ENCODE data around the gene FAM221B.

Gene FAM221B

DNA sequence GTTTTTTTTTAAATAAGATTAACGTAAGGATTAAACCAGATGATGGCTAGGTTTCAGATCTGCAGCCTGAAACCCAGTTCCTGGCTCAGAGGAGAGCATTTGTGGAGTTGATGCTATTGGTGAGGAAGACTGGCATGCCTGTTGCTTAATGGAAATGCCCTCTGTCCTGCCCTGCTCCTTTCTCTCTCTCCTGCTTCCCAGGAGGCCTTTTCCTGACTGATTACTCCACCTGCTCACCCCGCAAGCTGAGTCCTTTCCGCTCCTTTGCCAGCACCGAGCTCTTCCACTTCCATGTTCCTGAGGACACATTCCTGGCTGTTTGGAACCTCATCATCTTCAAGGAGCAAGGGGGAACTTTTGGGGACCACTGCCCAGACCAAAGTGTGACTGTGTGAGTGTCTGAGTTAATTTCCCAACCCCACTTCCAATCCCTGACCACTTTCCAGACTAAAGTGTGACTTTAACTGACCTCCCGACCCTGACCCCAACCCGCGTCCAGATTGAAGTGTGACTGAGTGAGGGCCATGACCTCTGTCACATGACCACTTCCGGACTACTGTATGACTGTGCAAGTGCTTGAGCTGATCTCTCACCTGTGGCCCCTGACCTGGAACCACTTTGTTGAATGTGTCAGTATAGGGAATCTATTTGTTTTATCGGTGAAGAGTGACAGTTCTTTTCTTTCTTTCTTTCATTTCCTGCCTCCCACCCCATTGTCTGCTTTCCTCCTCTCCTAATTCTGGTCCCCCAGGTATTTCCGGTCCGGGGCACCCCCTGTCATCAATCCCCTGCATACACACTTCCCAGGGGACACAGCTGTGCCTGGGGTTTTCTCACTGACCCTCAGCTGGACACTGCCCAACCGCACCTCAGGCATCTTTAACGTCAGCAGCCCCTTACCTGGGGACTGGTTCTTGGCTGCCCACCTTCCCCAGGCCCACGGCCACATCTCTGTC is 6.0 kb upstream of the FAM221B start:
- no peak for DNase-seq (ENCODE audit: extremely low read depth, insufficient read length)
- TF ChIP-seq, protein P1, sequence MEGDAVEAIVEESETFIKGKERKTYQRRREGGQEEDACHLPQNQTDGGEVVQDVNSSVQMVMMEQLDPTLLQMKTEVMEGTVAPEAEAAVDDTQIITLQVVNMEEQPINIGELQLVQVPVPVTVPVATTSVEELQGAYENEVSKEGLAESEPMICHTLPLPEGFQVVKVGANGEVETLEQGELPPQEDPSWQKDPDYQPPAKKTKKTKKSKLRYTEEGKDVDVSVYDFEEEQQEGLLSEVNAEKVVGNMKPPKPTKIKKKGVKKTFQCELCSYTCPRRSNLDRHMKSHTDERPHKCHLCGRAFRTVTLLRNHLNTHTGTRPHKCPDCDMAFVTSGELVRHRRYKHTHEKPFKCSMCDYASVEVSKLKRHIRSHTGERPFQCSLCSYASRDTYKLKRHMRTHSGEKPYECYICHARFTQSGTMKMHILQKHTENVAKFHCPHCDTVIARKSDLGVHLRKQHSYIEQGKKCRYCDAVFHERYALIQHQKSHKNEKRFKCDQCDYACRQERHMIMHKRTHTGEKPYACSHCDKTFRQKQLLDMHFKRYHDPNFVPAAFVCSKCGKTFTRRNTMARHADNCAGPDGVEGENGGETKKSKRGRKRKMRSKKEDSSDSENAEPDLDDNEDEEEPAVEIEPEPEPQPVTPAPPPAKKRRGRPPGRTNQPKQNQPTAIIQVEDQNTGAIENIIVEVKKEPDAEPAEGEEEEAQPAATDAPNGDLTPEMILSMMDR (IDR thresholded peaks at IDR 0.05; ENCODE audit: insufficient read depth, low read length, poor library complexity, severe bottlenecking): no peak
- no peak overlapping the region for H3K4me3 ChIP-seq (replicated peaks; ENCODE audit: low read depth, low read length)

DNA sequence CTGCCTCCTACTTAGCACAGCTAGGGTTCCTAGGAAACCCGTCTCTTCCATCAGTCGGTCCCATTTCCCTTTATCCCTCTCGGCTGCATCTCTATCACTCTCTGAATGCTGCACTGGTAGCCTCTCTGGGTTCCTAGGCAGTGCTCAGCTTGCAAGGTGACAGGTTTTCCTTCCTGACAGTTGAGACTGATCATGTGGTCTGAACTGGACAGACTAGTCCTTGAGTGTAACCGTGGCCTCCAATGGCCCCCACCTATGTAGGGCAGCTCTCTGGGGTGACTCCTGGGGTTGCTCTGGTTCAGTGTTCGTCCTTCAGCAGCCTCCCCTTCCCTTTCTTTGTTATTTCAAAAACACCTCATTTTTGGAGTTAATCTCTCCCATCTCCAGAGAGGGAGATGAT is 4.3 kb upstream of the FAM221B start:
- DNase-seq (ENCODE audit: extremely low read depth, insufficient read length): no peak
- TF ChIP-seq, protein P1 (IDR thresholded peaks at IDR 0.05; ENCODE audit: insufficient read depth, low read length, poor library complexity, severe bottlenecking): no peak
- Histone ChIP-seq H3K36me3 (ENCODE audit: control insufficient read depth, insufficient read depth, low read length) (no peaks in the 10 kb centered on the region), H3K27me3 (replicated peaks; ENCODE audit: control insufficient read depth, insufficient read depth, low read length) (no peaks in the 10 kb centered on the region), H3K4me3 (replicated peaks; ENCODE audit: low read depth, low read length) (no peak overlapping the region)

More for the DNA sequence above, 6.0 kb upstream of the FAM221B start:
- Histone ChIP-seq H3K27me3 (replicated peaks; ENCODE audit: control insufficient read depth, insufficient read depth, low read length) (no peaks in the 10 kb centered on the region), H3K36me3 (ENCODE audit: control insufficient read depth, insufficient read depth, low read length) (no peaks in the 10 kb centered on the region)

DNA sequence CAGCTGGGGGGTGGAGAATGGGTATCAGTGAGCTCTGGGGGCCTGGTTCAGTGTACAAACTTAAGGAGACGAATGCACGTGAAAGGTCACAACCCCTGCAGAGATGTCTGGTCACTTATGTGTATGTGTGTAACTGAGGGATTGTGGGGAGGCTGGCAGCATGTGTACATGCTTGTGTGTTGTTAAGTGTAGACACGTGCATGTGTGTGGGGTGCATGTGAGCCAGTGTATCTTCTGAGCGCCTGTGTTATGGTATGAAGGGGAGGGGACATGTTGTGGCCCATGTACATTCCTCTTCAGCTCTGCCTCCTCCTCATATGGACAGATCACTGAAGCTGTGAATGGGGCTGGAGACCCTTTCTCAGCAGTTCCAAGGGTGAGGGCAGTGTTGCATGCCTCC is 2.5 kb upstream of the FAM221B start:
- TF ChIP-seq, protein P1 (IDR thresholded peaks at IDR 0.05; ENCODE audit: insufficient read depth, low read length, poor library complexity, severe bottlenecking): no peak
- no peak for DNase-seq (ENCODE audit: extremely low read depth, insufficient read length)
- Histone ChIP-seq H3K4me3 (replicated peaks; ENCODE audit: low read depth, low read length) (no peak overlapping the region), H3K36me3 (ENCODE audit: control insufficient read depth, insufficient read depth, low read length) (no peaks in the 10 kb centered on the region), H3K27me3 (replicated peaks; ENCODE audit: control insufficient read depth, insufficient read depth, low read length) (no peaks in the 10 kb centered on the region)

DNA sequence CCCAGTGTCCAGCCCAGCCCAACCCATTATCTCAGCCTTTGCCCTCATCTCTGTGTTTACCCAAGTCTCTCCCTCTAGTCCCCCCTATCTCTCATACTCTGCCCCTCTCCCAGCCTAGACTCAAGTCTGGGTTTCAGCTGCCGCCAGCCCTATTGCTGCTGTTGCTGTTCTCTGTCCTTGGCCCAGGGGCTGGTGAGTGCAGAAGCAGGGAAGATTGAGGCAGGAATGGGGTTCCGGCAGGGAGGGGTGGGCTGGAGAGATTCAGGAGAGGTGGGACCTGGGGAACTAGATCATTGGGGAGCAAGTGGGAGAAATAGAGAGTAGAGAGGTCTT is 1.2 kb upstream of the FAM221B start:
- no peak for DNase-seq (ENCODE audit: extremely low read depth, insufficient read length)
- H3K36me3 ChIP-seq (ENCODE audit: control insufficient read depth, insufficient read depth, low read length): no peaks in the 10 kb centered on the region
- no peaks in the 10 kb centered on the region for H3K27me3 ChIP-seq (replicated peaks; ENCODE audit: control insufficient read depth, insufficient read depth, low read length)
- peak overlapping the region; percentile 86 for H3K4me3 ChIP-seq (replicated peaks; ENCODE audit: low read depth, low read length)
- TF ChIP-seq, protein P1 (IDR thresholded peaks at IDR 0.05; ENCODE audit: insufficient read depth, low read length, poor library complexity, severe bottlenecking): no peak

DNA sequence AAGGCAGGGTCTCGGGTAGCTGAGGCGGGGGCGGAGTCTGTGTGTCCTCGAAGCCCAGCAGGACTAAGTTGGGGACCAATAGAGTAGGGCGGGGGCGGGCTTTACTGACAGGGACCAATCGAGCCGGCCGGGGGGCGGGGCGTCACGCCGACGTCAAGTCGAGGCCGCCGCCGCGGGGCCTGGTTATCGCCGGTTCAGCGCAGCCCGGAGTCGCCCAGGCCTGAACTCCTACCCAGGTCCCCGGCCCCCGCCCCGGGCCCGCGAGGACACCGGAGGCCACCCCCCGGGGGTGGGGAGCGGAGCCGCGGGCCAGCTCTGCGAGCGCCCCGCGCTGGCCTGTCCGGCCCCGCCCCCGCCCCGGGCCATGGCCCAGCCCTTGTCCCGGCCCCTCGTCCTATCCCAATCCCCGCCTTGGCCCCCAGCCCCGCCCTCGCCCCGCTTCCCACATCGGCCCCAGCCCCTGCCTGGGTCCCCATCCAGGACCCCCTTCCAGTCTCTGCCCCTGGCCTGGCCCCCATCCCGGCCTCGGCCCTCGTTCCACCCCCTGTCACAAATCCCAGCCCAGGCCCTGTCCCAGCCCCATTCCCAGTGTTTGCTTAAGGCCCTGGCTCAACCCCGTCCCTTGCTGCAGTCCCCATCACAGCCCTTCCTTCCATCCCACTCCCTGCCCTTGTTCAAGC is 692 bp upstream of the FAM221B start, which contains the start of gene TMEM8B:
TMEM8B (plus strand) TSS at position 145 of the 680 bp plus-strand sequence; CDS start at position 365, 220 bp downstream.
- peak; percentile 91 for DNase-seq (ENCODE audit: extremely low read depth, insufficient read length)

More for the DNA sequence above, 692 bp upstream of the FAM221B start, which contains the start of gene TMEM8B:
- TF ChIP-seq, protein P1 (IDR thresholded peaks at IDR 0.05; ENCODE audit: insufficient read depth, low read length, poor library complexity, severe bottlenecking): no peak
- Histone ChIP-seq H3K4me3 (replicated peaks; ENCODE audit: low read depth, low read length) (peak within 1 kb of the TSS; percentile 86), H3K36me3 (ENCODE audit: control insufficient read depth, insufficient read depth, low read length) (no peaks in the 10 kb centered on the region), H3K27me3 (replicated peaks; ENCODE audit: control insufficient read depth, insufficient read depth, low read length) (no peaks in the 10 kb centered on the region)
